CD4-positive, alpha-beta T cell treated with Interleukin-21 for 1 hour (primary cell): ENCODE data around the gene NEK6.

Experiments used
- DNase-seq: peaks from one replicate; pipeline ENCODE4 v3.0.0-alpha.2; 2020

Gene NEK6

DNA sequence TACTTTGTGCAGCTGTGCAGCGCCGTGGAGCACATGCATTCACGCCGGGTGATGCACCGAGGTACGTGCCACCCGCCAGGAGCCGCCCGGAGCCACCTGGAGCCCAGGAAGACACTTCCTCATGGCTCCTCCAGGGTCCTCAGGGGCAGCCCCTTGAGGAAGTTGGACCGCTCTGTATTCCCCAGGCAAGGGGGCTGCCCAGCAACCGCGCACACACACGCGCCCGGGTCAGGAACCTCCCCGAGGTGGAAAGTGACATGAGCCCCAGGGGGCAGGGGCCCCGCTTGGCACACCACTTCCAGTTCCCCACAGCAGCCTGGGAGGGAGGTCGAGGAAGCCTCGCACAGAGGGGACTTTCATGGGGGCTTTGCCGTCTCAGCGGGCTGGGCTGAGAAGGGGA lies 68.6 kb downstream of the NEK6 start:
- no peak for DNase-seq

DNA sequence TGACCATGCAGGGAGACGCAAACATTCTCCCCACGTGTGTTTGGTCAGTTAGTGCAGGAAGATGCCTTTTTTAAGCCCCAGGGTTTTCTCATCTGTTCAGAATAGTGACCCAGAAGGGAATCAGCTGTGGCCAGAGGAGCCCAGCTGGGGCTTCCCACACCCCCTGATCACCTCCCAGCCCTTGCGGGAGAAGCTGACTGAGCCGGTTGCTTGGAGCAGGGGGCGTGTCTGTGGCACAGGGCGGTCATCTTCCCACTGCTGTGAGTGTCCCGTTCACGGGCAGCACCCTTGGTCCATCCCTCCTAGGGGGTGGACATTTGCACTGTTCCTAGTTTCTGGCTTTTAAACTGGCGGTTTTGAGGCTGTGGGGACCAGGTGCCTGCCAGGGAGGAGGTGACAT lies 69.7 kb downstream of the NEK6 start:
- no peak for DNase-seq

GRCh38 chr9:124328285-124328684 lies 70.5 kb downstream of the NEK6 start:
- no peak for DNase-seq

DNA sequence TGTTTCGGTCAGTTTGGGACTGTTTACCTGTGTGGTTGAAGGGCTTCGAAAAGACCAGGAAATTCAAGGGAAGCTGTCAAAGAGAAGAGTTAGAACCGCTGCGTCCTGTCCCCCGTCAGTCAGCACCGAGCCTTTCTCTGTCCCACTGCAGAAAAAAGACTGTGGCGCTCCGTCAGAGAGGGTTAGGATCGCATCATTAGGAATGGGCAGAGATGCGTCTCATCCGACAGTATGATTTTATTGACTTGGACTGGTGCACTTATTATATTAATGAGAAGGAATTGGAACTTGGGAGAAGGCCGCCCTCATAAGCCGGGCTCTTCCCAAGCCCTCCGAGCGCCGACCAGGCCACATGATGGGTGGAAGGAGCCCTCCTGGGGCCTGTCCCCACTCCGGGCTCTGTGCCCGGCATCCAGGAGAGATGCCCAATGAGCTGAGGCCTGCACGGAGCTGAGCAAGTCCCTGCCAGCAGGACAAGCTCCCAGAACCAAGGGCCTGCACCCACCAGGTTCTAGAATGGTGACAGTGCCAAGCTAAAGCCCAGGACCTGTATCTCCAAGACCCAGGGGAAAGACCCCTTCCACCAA lies 71.5 kb downstream of the NEK6 start:
- DNase-seq: no peak

DNA sequence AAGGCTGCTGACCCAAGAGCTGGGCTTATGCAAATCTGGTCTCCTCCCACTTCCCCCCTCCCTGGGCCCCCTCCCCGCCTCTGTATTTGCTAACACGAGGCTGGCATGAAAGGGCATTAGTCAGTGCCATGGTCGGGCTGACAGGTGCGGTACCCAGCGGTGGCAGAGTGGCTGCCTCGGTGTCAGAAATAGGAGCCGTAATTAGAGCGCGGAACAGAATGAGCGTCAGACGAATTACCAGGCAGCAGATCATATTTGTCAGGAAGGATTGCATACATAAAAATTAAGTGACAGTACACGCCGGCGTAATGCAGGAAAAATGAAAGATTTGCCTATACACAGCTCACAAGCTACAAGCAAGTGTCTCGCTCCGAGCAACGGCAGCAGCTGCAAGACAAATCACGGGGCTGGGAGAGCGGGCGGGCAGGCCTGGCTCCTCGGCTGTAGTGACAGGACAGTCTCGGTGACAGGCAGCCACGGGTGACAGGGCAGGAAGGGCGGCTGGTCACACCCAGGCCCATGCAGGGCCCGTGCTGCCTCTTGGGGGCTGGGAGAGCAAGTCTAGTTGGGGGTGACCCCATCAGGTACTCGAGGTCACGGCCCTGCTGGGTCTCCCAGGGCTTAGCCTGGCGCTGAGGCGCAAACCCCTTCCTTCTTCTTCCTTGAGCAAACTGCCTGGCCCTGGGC lies 72.4 kb downstream of the NEK6 start:
- no peak for DNase-seq

GRCh38 chr9:124331580-124331979 lies 73.8 kb downstream of the NEK6 start:
- DNase-seq: no peak

GRCh38 chr9:124332361-124333202 lies 74.8 kb downstream of the NEK6 start:
- DNase-seq: no peak

DNA sequence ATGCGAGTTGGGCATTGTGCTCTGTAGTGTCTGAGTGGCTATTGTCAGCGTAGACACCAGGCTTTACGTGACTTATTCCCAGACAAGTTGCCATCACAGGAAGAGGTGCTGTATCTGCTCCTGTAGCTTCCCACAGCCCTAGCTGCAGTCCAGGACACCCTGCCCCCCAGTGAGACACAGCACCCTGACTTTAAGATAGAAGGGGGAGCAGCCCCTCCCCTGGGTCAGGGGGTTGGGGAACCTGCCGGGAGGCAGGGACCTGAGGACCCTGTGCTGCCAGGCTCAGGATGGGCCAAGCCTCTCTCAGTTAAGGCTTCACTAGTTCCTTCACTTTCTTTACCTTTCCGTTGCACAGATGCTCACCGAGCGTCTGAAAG lies 75.4 kb downstream of the NEK6 start:
- DNase-seq: no peak

GRCh38 chr9:124334568-124335319 lies 77.0 kb downstream of the NEK6 start:
- no peak for DNase-seq

DNA sequence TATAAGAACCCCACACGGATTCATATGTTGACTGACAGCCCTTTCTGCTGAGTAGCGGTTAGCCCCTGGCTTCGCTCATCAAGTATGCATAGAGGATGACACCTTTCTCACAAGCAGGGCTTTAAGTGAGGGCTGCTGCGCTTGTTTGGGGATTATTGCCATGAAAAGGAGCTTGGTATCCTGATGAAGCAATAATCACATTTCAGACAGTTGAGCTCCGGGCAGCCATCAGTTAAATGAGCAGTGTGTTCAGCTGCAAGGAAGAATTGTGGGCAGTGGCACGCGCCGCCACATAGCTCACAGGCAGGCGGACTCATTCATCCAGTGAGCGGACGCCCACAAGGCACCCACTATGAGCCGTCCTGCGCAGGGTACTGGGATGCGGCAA lies 77.6 kb downstream of the NEK6 start:
- no peak for DNase-seq

GRCh38 chr9:124337562-124337961 lies 79.8 kb downstream of the NEK6 start:
- no peak for DNase-seq

DNA sequence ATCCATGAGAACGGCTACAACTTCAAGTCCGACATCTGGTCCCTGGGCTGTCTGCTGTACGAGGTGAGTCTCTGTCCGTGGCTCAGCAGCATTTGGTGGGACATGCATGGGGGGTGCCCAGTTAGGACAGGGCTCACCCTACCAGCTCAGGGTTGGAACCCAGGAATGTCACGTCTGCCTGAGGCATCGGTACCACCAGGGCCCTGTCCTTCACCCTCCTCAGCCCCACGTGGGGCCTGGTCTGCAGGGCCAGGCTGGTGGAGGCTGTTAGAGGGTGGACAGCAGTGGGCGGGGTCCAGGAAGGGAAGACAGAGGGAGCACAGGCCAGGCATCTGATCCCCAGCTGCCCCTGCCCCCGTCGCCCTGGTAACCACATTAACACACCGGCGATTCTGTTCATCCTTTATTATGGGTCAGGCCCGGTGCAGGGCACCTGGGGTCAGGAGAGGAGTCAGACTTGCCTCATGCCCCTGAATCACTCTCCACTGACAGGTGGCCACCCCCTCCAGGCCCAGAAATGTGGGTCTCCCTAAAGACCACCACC lies 81.9 kb downstream of the NEK6 start:
- DNase-seq: no peak

DNA sequence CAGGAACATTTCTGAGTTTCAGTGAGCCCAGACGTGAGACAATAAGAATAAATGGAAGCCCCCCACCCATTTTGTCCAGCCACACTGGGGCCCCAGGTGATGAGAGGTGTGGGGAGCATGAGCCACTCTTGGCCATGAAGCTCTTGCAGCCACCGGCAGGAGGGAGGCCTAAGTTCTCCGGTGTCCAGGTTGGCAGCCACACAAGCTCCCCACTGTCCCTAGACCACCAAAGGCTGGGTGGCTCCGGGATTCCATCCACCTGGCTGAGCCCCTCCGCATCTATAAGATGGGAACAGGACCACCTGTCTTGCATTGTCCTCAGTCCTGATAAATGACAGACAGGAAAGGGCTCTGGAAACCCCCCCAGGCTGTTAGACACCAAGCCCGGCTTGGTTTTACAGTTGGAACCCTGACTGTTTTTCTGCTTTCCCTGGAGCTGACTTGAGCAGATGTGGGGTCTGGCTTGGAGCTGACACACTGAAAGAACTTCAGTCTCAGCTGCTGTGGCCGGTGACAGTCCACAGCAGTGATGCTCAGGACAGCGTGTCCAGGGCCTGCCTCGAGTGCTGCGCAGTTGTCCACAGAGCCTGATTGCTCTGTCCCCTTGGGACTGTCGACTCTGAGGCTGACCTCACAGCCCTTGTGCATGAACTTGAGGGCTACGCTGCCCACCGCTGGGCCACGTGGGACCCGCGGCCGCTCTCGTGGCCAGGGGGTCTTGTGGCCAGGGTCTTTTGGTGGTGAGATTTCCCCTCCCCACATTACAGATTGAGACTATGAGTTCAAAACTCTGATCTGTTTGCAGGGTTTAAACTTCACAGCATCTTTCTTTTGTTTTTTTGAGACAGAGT lies 82.7 kb downstream of the NEK6 start:
- DNase-seq: no peak

- DNase-seq: no peak
These were observed 83.9 kb downstream of the NEK6 start for GRCh38 chr9:124341455-124342170.

DNA sequence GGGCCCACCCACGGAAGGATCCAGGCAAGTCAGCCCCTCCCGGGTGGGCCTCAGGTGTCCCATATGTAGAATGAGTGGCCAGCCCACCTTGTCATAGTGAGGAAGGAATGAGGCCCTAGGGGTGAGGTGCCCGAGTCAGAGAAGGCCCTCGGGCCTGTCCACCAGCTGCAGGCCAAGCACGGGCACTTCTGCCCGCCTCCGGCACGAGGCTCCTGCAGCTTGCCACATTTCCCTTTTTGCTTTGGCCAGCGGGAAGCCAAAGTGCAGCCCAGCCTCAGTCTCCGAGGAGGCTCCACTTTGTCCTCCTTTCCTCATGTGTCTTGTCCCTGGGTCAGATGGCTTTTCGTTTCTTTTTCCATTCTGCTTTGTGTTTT lies 84.6 kb downstream of the NEK6 start:
- DNase-seq: no peak

DNA sequence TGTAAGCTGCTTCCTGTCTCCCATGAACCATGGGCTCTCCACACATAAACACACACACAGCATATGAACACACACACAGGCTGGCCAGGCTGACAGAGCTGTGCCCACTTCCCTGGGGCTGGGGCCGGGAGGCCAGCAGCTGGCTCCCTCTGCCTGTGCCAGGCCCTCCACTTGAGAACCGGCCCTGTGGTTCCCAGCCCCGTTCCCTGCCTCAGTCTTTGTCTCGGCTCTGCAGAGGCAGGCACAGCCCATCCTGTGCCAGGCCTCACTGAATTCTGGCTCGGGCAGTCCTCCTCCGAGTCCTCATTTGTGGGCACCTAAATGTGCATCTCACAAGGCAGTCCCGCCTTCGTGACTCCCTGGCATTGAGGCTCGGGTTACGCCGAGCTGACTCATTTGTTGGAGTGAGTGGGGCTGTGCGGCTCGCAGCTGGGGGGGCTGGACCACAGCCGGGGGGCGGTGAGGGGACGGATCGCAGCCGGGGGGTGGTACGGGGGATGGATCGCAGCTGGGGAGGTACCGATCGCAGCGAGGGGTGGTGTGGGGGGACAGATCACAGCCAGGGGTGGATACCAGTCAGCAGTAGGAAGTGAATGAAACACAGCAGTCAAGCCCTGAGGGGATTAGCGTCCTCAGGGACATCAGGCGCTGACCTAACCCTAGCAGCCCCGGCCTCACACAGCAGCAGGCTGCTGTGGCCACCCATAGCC lies 85.2 kb downstream of the NEK6 start:
- DNase-seq: no peak

DNA sequence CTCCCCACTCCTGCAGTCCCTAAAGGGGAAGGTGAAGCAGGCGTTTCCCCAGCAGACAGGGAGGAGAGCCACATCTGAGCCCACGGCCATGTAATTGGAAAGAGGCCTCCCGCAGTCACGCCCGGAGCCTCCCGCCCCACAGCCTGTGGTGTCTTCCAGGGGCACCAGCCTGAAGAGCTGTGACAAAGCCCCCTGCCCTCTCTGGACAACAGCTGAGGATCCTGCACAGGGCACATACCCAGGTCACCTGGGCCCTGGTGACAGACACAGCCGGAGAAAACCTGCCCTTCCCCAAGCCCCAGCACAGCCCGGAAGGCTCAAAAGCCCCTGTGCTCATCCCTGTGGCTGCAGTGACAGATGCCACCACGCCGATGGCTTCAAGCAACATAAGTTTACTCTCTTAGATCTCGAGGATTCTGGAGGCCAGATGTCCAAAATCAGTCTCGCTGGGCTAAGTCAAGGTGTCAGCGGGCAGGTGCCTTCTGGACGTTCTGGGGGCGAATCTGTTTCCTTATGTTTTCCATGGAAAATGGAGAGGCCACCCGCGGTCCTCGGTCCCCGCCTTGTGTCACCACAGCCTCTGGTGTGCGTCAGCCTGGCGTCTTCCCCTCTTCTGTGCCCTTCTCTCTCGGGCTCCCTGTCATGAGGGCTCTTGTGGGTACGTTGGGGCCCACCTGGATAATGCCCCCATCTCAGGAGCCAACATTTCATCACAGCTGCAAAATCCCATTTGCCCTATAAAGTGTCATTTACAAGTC lies 86.0 kb downstream of the NEK6 start:
- no peak for DNase-seq

GRCh38 chr9:124344291-124345050 lies 86.7 kb downstream of the NEK6 start:
- no peak for DNase-seq

GRCh38 chr9:124345063-124345462 lies 87.3 kb downstream of the NEK6 start:
- DNase-seq: no peak
